ENCODE data around the gene LNP1.
"Not testable (repeated sequence)": the region's sequence is repeated elsewhere in the genome, so short reads cannot be mapped to it uniquely, and the experiment has no call there.

Gene LNP1, protein sequence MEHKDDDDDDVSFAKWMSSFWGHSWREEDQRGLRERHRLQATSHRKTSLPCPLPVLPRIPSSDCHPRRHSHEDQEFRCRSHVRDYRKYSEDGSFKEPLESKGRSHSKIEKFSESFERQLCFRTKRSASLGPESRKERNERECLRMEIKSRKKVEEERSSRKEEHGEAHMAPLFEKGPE

DNA sequence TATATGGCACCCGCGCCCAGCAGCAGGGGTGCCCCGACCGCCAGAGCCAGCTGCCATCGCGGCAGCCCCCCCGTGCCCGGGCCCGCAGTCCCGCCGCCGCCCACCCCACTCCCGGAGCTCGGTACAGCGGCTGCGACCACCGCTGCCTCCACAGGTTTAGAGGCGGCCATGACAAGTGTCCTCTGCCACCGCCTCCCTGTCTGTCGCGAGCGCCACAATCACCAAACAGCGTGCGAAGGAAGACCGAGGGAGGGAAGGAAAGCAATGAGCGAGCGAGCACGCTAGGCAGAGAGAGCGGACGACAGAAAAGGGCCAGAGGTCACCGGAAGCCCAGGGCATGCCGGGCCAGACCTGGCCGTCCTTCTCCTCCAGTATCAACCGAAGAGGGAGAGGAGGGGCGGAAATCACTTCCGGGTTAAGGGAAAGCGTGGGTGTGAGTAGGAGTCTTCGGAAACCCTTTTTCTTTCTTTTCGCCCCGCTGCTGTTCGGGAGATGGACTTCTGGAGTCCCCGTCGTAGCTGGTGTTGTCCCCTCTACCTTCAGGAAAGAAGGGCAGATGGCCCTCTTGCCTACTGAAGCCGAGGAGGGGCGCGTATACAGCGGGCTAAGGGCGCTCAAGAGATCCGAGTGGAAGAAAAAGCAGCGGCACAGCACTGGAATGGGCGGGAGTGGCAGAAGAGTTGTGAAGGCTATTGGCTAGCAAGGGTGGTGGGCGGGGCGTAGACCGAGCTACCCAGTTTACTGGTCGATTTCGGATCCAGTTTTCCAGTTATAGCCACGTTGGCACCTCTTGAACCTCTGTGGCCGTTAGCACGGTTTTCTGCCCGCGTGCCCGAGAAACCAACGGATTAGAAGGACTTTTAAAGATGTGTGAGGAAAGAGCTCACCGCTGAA, at the start of gene LNP1, which contains the start of gene TOMM70:
TSS of gene LNP1 (plus strand) at position 760 of the 894 bp plus-strand sequence. CDS start 28,191 bp downstream, outside the sequence.
TSS of gene TOMM70 (minus strand) at position 310 of the 894 bp plus-strand sequence. CDS start at position 170, 140 bp downstream.
- peak; percentile 93 for DNase-seq

DNA sequence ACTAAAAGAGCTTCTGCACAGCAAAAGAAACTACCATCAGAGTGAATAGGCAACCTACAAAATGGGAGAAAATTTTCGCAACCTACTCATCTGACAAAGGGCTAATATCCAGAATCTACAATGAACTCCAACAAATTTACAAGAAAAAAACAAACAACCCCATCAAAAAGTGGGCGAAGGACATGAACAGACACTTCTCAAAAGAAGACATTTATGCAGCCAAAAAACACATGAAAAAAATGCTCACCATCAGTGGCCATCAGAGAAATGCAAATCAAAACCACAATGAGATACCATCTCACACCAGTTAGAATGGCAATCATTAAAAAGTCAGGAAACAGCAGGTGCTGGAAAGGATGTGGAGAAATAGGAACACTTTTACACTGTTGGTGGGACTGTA, 49.6 kb upstream of the LNP1 start:
- DNase-seq, result not testable (repeated sequence)

DNA sequence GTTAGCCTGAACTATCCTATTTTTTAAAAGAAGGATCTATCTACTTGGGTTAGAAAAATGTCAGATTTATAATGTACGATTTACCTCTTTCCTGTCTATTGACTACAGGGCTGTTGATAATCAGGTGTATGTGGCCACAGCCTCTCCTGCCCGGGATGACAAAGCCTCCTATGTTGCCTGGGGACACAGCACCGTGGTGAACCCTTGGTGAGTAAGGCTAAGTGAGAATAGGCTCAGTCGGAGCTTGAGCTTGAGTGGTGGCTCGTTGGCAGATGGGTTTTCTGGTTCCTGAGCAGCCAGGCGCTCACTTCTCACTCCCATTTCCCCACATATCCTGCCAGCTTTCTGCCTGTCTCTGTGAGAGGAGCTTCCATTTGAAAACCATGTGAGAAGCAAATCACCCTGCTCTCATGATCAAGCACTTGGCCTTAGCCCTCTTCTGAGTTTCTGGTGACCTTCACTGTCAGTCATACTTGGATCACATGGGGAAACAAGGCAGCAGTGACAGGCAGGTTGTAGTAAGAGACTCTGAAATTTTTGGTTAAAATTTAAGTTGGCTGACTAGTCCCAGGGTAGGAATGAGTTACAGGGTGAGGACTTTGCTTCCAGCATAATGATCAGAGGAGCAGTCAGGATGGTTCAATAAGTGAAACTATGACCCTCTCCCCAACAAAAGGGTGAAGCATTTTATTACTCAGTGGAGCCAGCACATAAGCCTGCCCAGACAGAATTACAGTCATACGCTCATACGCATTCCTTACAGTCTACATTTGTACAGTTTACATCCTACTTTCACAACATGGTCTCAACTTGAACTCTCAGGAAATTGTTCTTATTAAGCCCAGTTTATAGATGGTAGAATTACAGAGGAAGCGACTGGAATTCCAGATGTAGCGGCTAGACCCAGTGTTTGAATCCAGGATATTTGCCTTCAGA, 48.8 kb upstream of the LNP1 start:
- DNase-seq, result no peak

DNA sequence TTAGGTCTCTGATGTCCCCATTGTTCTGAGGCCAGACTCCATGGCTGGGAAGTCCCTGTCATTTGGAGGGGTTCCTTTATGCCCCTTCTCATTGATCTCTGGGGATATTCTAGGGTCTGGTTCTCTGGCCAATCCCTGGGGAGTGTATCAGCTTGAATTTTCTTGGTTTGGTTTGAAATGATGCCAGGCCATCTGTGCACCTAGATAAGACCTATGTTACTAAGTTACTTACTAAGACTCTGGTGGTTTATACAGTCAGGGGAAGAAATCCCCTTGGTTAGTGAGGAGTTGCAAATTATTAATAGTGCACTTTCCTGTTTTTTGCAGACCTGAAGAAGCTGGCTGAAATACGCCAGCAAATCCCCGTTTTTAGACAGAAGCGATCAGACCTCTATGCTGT, 46.5 kb upstream of the LNP1 start:
- no peak for DNase-seq

DNA sequence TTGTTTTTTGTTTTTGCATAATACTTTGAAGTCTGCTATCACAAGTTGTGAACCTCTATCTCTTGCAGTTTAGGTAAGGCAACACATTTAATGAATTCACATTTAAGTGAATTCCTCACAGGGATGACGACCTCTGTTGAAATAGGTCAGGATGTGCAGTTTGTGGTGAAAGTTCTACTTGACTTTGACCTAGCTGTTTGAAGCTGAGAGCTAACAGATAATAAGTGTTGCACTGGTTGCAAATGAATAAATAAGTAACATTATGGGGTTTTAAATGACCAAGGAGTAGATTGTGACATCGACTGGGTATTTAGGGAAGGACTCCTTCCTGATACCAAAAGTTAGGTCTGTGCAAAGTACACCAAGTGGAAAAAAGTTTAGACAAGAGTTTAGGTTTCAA, 42.9 kb upstream of the LNP1 start:
- DNase-seq, result no peak

DNA sequence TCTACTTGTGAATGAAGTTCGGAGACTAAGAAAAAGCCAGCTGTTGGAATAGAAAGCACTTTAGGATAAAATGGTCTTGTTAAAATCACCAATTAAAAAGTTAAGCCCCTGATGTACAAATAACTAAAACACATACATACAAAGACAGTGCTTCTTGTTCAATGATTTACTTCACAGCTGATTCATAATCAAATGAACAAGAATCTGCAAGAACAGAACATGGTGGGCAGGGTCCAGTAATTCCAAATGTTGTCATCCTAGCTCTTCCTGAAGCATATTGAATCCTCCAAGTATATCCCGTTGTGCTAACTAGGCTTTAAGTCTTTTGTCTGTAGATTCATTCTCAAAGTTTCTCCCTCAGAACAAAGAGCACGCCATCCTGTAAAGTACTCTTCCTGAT, 42.3 kb upstream of the LNP1 start:
- DNase-seq, result no peak

DNA sequence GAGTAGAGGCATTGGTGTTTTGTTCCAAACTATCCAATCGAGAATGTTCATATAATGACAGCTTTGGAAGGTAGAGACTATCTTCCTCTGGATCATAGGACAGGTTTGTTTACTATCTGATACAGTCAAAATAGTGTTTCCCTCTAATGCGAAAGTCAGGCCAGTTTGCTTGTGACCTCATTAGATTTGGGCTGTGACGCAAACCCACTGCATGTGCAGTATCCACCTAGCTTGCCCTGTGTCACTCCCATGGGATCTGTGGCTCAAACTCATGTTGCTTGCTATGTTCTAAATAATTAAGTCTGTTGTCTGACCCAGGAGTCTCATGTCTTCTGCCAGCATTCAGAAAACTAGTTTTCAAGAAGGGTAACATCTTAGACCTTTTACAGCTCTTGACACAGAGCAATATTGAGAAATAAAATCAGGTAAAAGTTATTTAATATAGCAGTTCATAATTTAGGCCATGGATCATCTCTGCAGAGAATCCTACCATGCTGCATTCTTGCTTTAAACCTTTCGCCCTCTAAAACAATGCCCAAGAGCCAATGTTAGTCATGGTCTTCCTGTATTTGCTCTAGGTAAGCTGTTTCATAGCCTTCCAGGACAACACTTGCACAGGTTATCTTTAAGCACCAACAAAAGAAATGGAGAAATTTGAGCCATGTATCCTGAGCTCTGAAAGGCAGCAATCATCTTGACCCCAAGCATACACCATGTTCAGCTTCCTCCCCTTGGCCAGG, 40.4 kb upstream of the LNP1 start:
- DNase-seq, result no peak

DNA sequence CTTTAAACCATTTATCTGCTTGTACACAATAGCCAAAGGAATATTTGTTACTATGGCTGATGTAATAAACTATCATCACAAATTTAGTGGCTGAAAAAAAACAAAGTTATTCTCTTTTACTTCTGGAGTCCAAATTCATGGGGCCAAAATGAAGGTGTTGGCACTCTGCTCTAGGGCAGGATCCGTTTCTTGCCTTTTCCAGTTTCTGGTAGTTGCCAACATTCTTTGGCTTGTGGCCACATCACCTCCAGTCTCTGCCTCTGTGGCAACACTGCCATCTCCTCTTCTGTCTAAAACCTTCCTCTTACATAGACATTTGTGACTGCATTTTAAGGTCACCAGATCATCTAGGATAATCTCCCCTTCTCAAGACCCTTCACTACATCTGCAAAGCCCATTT, 39.4 kb upstream of the LNP1 start:
- no peak for DNase-seq

DNA sequence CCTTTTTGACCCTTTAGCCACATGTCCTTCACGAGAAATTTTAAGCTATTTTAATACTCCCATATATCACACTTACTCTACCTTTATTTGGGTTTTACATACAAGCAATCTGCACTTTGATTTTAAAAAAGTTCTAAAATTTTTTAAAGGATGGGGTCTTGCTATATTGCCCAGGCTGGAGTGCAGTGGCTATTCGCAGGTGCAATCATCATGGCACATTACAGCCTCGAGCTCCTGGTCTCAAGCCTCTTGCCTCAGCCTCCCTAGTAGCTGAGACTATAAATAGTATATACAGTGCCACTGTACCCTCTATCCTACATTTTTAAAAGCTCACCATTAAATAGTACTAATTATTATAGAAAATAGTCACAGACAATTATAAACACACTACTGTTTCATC, 36.9 kb upstream of the LNP1 start:
- DNase-seq, result no peak

DNA sequence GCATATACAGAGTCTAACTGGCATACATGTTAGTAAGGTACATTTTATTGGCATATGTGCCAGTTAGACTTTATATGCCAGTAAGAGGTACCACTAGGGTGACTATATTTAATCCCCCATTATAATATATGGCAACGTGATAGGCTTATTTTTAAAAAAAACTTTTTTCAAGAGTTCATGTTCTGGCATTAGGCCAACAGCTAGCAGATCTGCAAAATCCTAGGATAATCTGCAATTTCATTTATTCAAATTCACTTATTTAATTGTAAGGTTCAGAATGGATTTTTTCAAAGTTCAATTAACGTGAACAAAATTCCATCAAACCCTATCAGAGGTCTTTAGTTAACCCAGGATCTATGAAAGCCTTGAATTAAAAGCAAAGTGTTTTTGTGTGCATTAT, 34.9 kb upstream of the LNP1 start:
- DNase-seq, result no peak

DNA sequence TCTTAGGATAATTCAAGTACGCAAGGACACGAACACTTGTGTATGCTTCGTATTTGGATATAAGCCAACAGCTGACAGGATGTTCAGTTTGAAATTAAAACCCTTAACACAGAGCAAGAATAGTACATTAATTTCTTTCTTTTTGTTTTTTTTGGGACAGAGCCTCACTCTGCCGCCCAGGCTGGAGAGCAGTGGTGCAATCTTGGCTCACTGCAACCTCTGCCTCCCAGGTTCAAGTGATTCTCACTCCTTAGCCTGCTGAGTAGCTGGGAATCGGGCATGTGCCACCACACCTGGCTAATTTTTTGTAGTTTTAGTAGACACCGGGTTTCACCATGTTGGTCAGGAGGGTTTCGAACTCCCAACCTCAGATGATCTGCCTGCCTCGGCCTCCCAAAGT, 32.9 kb upstream of the LNP1 start:
- no peak for DNase-seq

DNA sequence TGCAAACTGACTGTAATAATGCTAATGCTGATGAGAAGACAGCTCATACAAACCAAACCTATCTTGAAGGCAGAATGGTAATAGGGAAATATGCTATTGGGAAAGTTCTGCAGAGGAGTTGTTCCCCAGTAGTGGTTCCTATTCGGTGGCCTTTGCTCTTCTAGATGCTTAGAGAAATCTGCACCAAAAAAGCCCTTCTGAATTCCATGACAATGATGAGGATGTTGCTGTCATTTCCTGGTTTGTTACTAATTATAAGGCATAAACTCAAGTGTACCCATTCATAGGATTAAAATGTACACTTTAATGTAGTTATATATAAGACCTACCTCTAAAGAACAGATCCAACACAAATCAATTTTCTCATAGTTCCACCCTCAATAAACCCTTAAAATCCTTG, 30.6 kb upstream of the LNP1 start:
- DNase-seq, result no peak

DNA sequence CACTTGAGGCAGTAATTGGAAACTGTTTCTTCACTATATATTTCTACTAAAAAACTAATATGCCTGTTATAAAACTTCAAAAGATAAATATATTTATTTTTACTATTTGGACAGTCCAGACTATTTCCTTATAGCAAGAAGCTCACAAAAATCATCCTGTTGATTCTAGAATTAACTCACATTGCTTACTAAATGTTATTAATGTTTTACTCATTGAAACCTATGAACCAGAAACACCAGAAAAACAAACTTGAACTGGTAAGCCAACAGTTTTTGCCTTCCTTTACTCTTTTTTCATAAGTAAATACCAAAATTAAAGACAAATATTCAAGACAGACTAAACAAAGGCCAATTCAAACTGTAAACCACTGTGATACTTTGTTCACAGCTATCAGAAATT, 26.8 kb upstream of the LNP1 start:
- DNase-seq, result no peak

DNA sequence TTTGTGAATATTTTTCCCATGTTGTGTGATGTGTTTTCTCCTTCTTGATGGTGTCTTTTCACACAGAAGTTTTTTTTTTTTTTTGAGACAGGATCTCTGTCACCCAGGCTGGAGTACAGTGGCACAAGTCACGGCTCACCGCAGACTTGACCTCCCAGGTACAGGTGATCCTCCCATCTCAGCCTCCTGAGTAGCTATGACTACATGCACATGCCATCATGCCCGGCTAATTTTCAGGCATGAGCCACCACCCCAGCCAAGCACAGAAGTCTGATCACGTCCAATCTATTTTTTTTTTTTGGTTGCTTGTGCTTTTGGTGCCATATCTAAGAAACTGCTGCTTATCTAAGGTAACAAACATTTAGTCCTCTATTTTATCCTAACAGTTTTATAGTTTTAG, 25.0 kb upstream of the LNP1 start:
- no peak for DNase-seq

DNA sequence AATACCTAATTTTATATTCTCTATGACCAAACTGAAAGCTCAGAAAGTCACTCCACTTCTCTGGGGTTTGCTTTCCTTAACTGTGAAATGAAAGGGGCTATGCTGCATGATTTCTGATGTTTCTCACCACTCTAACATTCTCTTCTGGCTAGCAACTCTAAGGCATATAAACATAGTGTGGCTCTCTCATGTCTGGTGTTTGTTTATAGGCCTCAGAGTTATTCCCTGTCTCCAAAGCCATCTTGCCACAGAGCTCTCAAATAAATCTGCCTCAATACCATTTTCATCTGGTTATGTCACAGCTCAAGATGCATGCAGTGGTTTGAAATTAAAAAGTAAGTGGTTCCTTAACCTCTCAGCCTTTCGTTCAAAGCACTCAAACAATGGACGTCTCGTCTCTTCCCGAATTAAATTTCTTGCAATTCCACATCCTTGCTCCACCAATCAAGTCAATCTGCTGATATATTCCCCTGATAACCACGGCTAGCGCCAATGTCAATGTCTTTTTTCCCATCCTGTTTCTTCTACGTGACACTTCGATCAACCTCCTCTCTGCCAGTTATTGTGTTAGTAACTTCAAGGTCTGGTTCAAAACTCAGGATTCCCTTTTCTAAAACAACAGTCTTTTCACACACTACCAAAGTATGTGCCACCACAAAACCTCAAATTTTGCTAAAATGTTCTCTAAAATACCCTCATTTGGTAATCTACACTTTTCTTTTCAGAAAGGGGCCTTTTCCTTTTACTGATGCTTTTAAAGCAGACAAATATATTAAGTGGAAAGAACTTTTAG, 16.4 kb upstream of the LNP1 start:
- DNase-seq, result no peak

DNA sequence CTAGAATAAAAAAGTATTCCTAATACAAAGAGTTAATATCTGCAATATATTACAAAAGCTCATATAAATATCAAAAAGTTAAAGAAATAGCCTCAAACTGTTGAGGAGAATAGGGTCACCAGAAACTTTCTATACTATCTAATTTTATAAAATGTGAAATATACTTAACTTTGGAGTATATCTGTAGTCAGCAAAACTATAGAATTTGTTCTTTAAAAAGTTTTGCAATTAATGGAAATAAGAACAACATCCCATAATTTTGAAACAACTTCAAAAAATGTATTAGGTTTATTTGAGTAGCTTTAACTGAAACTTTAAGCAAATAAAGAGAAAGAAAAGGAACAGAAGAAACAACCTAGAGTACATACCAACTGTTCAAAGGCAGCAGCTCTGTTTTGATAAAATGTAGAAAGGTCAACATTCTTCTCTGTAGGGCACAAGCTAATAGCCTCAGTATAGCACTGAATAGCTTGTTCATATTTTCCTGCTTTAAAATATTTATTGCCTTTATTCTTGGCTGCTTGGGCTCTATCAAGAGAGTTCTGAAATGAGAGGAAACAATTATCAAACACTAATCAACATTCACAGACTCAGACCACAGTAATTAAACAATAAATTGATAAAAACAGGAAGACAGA, 14.8 kb upstream of the LNP1 start:
- DNase-seq, result no peak

DNA sequence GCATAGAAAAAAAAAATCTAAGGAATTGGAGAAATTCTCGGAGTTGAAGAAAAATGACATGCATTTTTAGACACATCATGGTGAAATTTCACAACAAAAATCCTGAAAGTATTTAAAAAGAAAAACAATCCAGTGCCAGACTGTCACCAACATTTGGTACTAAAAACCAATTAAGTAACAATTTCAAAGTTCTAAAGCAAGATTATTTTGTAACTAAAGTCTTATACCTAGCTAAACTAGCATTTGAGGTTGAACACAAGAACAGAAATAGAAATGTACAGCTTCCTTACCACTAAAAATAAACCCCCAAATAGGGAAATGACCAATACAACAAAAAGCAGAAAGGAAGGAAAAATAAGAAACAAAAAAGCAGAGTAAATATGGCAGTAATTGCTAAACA, 12.3 kb upstream of the LNP1 start:
- DNase-seq, result no peak

DNA sequence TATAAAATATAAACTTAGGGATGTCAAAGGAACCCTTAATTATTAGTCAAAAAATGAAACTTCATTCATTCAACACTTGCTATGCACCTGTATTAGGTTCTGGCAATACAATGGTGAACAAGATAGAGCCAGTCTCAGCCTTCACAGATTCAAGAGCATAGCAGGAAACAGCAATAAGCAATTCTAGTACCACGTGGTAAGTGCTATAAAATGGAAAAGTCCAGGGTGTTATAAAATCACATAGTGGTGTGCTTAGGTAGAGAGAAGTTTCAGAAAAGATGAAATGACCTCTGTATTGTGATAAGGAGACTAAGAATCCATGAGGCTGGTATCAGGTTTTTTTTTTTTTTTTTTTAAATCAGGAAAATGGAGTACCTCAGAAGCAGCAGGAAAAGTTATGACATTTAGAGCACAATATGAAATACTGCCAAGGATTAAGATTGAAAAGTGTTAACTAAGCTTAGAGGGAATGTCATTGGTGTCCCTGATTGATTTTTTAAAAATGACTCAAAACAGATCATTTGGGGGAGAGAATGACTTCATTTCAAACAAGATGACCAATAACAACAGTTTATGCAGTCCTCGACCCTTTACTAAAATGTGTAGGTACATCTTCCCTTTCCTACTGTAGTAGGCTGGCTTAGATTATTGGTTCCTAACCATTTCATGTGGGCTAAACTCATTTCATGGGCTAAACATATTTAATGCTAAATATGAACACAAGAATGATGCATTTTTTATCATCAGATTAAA, 5.5 kb upstream of the LNP1 start:
- DNase-seq, result no peak

DNA sequence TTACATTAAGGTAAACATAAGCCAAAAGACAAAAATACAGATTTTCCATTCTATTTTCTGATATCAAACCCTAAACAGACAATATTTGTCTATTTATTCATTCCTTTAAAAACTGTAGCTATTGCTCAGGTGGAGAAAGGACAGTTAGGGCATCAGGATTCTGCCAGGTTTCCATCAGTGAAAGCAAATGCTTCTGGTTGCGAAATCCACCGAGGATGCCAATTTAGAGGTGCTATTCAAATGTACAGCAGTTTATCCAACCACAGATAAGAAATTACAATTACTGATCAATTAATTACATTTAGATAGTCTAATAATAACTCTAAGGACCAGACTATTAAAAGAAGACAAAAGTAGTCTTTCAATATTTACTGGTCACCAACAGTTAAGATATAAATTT, 4.4 kb upstream of the LNP1 start:
- DNase-seq, result no peak

DNA sequence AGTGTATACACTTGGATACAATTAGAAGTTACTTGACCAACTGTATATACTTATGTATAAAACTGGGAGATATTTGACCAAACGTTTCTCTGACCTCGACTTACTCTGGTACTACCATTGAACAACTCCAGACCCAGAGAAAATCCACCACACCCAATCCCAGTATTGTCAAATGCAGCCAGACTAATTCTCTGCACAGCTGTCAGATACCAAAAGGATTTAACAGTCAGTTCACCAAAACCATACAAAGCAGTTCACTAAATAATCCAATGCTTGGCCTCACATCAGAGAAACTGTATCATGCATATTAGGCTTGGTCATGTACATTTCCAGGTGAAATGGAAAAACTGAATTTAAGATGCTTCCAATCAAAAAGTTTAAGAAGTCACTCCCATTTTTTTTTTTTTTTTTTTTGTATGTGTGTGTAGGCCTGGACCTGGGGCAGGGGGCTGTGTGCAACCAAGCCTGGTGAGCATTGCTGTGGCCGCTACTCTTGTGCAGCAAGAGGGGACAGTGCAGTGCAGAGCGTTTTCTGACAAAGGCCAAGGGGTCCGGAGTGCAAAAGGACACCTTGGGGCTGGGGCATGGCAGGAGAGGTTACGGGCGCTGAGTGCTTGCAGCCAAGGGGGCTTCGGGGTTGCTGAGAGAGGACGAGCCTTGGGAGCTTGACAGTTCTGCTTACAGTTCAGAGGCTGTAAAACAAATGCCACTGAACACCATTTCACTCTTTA, 1.8 kb upstream of the LNP1 start:
- no peak for DNase-seq
